Measurements from ENCODE around the gene SCAMP4. TPM values are rescaled to one million over a fixed set of nuclear protein-coding genes. Genes with fewer than 3 reads are reported as not detected.

Gene SCAMP4
- total RNA-seq, 1 donor from 2014 or later = 51.6 TPM

GRCh38 chr19:1955171-1956121 lies 50.2 kb downstream of the SCAMP4 start:
- no peaks in the 10 kb centered on the region for H3K9me3 Mint-ChIP-seq (ENCODE audit: low read depth)
- no peak for DNase-seq (ENCODE audit: low spot score)
- no peak overlapping the region for H3K4me3 Mint-ChIP-seq (ENCODE audit: unreplicated experiment)
- H3K27me3 Mint-ChIP-seq (ENCODE audit: low read depth) = no peaks in the 10 kb centered on the region
- no peaks in the 10 kb centered on the region for H3K4me1 Mint-ChIP-seq (ENCODE audit: low read depth)
- no peak for TF ChIP-seq CTCF (IDR thresholded peaks at IDR 0.05)
- peaks cover 2% of the 10 kb centered on the region for H3K36me3 Mint-ChIP-seq (ENCODE audit: low read depth)
- H3K27ac Mint-ChIP-seq (ENCODE audit: unreplicated experiment) = no peak overlapping the region

GRCh38 chr19:1956122-1956494 lies 50.9 kb downstream of the SCAMP4 start:
- no peak for TF ChIP-seq CTCF (IDR thresholded peaks at IDR 0.05)
- peaks cover 2% of the 10 kb centered on the region for H3K36me3 Mint-ChIP-seq (ENCODE audit: low read depth)
- H3K27me3 Mint-ChIP-seq (ENCODE audit: low read depth) = no peaks in the 10 kb centered on the region
- no peak overlapping the region for H3K4me3 Mint-ChIP-seq (ENCODE audit: unreplicated experiment)
- H3K27ac Mint-ChIP-seq (ENCODE audit: unreplicated experiment) = no peak overlapping the region
- no peaks in the 10 kb centered on the region for H3K4me1 Mint-ChIP-seq (ENCODE audit: low read depth)
- no peaks in the 10 kb centered on the region for H3K9me3 Mint-ChIP-seq (ENCODE audit: low read depth)
- no peak for DNase-seq (ENCODE audit: low spot score)

GRCh38 chr19:1956868-1957492 lies 51.8 kb downstream of the SCAMP4 start:
- DNase-seq (ENCODE audit: low spot score) = no peak
- Mint-ChIP-seq H3K4me3 (ENCODE audit: unreplicated experiment) (no peak overlapping the region), H3K9me3 (ENCODE audit: low read depth) (no peaks in the 10 kb centered on the region), H3K27me3 (ENCODE audit: low read depth) (no peaks in the 10 kb centered on the region), H3K36me3 (ENCODE audit: low read depth) (peaks cover 2% of the 10 kb centered on the region), H3K4me1 (ENCODE audit: low read depth) (peaks cover 4% of the 10 kb centered on the region), H3K27ac (ENCODE audit: unreplicated experiment) (no peak overlapping the region)
- TF ChIP-seq CTCF (IDR thresholded peaks at IDR 0.05) = no peak

GRCh38 chr19:1957562-1958248 lies 52.5 kb downstream of the SCAMP4 start:
- Mint-ChIP-seq H3K4me3 (ENCODE audit: unreplicated experiment) (no peak overlapping the region), H3K27ac (ENCODE audit: unreplicated experiment) (no peak overlapping the region), H3K9me3 (ENCODE audit: low read depth) (no peaks in the 10 kb centered on the region), H3K27me3 (ENCODE audit: low read depth) (no peaks in the 10 kb centered on the region), H3K4me1 (ENCODE audit: low read depth) (peaks cover 4% of the 10 kb centered on the region), H3K36me3 (ENCODE audit: low read depth) (no peaks in the 10 kb centered on the region)
- TF ChIP-seq CTCF (IDR thresholded peaks at IDR 0.05) = no peak
- no peak for DNase-seq (ENCODE audit: low spot score)

GRCh38 chr19:1959928-1960589 lies 54.9 kb downstream of the SCAMP4 start:
- no peak for TF ChIP-seq CTCF (IDR thresholded peaks at IDR 0.05)
- Mint-ChIP-seq H3K4me1 (ENCODE audit: low read depth) (peaks cover 4% of the 10 kb centered on the region), H3K27ac (ENCODE audit: unreplicated experiment) (no peak overlapping the region)

More at GRCh38 chr19:1959928-1960589, 54.9 kb downstream of the SCAMP4 start:
- no peaks in the 10 kb centered on the region for H3K27me3 Mint-ChIP-seq (ENCODE audit: low read depth)
- H3K36me3 Mint-ChIP-seq (ENCODE audit: low read depth) = no peaks in the 10 kb centered on the region
- no peaks in the 10 kb centered on the region for H3K9me3 Mint-ChIP-seq (ENCODE audit: low read depth)
- no peak for DNase-seq (ENCODE audit: low spot score)
- no peak overlapping the region for H3K4me3 Mint-ChIP-seq (ENCODE audit: unreplicated experiment)
